Loucy (cell line): Measurements from ENCODE around the gene PCDHA9.

Experiments
- CTCF ChIP-seq: fragments of 200-600 bp; sonication (generic); conservative IDR thresholded peaks from 2 replicates; pipeline ENCODE4 v1.5.1; 2014; ENCODE audit warnings: mild to moderate bottlenecking, antibody characterized with exemption, low read length
- EZH2phosphoT487 ChIP-seq: fragments of 200-600 bp; IDR thresholded peaks from 2 replicates; pipeline ENCODE4 v1.6.1; 2018; ENCODE audit warnings: antibody characterized with exemption, mild to moderate bottlenecking, moderate library complexity, borderline replicate concordance

DNA sequence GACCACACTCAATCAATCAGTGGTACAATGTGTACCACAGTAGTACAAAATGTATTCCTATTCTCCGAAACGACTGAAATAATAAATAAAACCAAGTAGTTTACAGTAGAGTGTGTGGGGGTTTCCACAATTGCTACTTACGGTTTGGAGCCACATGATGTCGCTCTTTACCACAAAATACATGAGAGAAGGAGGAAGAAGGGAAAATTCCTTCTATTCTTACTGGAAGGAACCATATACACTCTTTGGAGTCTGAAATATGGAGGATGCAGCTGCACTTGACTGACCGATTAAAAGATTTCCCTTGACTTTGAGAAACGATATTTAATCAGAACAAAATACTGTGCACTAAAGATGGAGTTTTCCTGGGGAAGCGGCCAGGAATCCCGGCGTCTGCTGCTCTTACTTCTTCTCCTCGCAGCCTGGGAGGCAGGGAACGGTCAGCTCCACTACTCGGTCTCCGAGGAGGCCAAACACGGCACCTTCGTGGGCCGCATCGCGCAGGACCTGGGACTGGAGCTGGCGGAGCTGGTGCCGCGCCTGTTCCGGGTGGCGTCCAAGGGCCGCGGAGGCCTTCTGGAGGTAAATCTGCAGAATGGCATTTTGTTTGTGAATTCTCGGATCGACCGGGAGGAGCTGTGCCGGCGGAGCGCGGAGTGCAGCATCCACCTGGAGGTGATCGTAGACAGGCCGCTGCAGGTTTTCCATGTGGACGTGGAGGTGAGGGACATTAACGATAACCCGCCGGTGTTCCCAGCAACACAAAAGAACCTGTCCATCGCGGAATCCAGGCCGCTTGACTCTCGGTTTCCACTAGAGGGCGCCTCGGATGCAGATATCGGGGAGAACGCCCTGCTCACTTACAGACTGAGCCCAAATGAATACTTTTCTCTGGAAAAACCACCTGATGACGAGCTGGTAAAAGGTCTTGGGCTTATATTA lies 41.1 kb upstream of the PCDHA9 start, which contains the start of gene PCDHA4:
- TF ChIP-seq CTCF = peak; percentile 46
- no peak for TF ChIP-seq EZH2phosphoT487
